Karpas-422 (cell line): ENCODE data around the gene GUF1. TPM values are rescaled to one million over a fixed set of nuclear protein-coding genes. Genes with fewer than 3 reads are reported as not detected.

ENCODE experiments used
- DNase-seq: peaks from one replicate; pipeline ENCODE4 v3.0.0-alpha.2; 2015
- H2AFZ ChIP-seq: fragments of 200-600 bp; sonication (generic); 2 replicates; pipeline ENCODE4 v1.6.1; 2014; ENCODE audit warnings: antibody characterized with exemption, low read length, mixed read lengths
- H3K27ac ChIP-seq: fragments of 200-600 bp; sonication (generic); 2 replicates; pipeline ENCODE4 v1.5.1; 2014; ENCODE audit warnings: mild to moderate bottlenecking, low read length, moderate library complexity
- H3K27me3 ChIP-seq: fragments of 200-600 bp; sonication (generic); 2 replicates; pipeline ENCODE4 v1.6.1; 2014; ENCODE audit warnings: low read length, mixed read lengths
- H3K36me3 ChIP-seq: fragments of 200-600 bp; sonication (generic); 2 replicates; pipeline ENCODE4 v1.6.1; 2014; ENCODE audit warnings: low read length, mixed read lengths; ENCODE audit not compliant: insufficient read depth
- H3K4me1 ChIP-seq: fragments of 200-600 bp; sonication (generic); 2 replicates; pipeline ENCODE4 v1.6.1; 2014; ENCODE audit warnings: mild to moderate bottlenecking, low read length, mixed read lengths
- H3K4me2 ChIP-seq: fragments of 200-600 bp; sonication (generic); 2 replicates; pipeline ENCODE4 v1.6.1; 2014; ENCODE audit warnings: low read length, low read depth, mild to moderate bottlenecking; ENCODE audit not compliant: poor library complexity, severe bottlenecking
- H3K4me3 ChIP-seq: fragments of 200-600 bp; sonication (generic); 2 replicates; pipeline ENCODE4 v1.5.1; 2014; ENCODE audit warnings: mild to moderate bottlenecking, antibody characterized with exemption, low read length, mixed read lengths
- H3K79me2 ChIP-seq: fragments of 200-600 bp; sonication (generic); 2 replicates; pipeline ENCODE4 v1.6.1; 2014; ENCODE audit warnings: mild to moderate bottlenecking, low read length, mixed read lengths
- H3K9ac ChIP-seq: fragments of 200-600 bp; sonication (generic); 2 replicates; pipeline ENCODE4 v1.6.0; 2014; ENCODE audit warnings: low read length
- H3K9me2 ChIP-seq: fragments of 200-600 bp; sonication (generic), shearing (Covaris generic); replicated peaks from 2 replicates; pipeline ENCODE4 v1.6.0; 2014; ENCODE audit warnings: mild to moderate bottlenecking, low read length, moderate library complexity; ENCODE audit not compliant: insufficient read depth
- H3K9me3 ChIP-seq: fragments of 300-700, 200-600 bp; sonication (generic); 2 replicates; pipeline ENCODE4 v1.6.1; 2014; ENCODE audit warnings: low read length, mixed read lengths
- H4K20me1 ChIP-seq: fragments of 200-600 bp; sonication (generic); 2 replicates; pipeline ENCODE4 v1.6.1; 2014; ENCODE audit warnings: mild to moderate bottlenecking, antibody characterized with exemption, low read length, low read depth; ENCODE audit not compliant: insufficient read depth
- total RNA-seq: library from RNA; depleted of rRNA; stranded (reverse); fragments of >200 nt; shearing (Covaris generic); gene quantifications from 2 replicates; pipeline ENCODE4 v1.2.3, GENCODE V29; 2014; ENCODE audit warnings: low replicate concordance; rRNA removed

Gene GUF1
- 13.5 and 20.5 TPM in 2 replicates for total RNA-seq

DNA sequence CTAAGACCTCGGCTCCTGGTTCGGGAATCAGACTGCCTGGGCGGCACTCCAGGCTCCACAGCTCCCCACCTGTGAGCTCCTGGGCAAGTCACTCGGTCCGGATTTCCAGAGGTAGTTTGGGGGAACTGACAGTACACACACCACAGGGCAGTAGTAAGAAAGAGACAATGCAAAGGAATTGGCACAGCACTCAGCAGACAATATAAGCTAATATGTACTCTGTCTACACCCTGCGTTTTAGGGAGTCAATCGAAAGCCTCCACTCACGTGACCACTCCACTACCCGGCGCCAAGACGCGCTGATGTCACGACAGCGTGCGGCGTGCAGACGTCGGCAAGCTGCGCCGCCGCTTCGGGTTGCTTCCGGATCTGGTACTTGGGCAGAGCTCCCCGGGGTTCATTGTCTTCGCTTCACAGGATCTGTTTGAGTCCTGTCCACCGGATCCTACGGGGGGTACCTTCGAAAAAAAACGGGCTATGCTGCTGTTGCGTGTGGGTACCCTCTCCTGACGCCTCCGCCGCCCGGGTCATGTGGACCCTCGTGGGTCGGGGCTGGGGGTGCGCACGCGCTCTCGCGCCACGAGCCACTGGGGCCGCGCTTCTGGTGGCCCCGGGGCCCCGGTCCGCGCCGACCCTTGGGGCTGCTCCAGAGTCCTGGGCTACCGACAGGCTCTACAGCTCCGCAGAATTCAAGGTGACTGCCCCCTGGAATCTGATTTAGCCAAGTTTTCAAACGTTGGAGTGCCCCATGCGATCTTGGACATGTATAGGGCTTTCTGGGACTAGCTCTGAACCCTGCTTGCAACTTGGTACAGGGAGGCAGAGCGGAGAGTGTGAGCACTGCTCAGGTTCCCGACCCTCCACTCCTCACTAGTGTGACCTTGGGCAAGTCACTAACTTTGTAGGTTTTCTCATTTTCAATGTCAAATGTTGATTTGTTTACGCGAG lies at the start of gene GUF1:
Gene GUF1 (plus strand): TSS at position 327 of the 948 bp plus-strand sequence. CDS start 203 bp downstream, at position 530.
- Histone ChIP-seq H2AFZ (peak within 1 kb of the TSS; percentile 99), H3K27me3 (no peaks in the 10 kb centered on the region), H3K9me3 (no peaks in the 10 kb centered on the region), H3K27ac (peak within 1 kb of the TSS; percentile 52), H3K79me2 (peaks cover 47% of the 10 kb centered on the region), H3K4me1 (peaks cover 24% of the 10 kb centered on the region), H3K36me3 (peaks cover 23% of the 10 kb centered on the region), H3K4me3 (peak within 1 kb of the TSS; percentile 94), H4K20me1 (no peaks in the 10 kb centered on the region; the same call in none of the 2 replicates), H3K9ac (peak within 1 kb of the TSS; percentile 93), H3K9me2 (no peaks in the 10 kb centered on the region), H3K4me2 (peak within 1 kb of the TSS; percentile 92)
- peak; percentile 97 for DNase-seq

- H3K4me1 ChIP-seq = no peaks in the 10 kb centered on the region
- H3K4me2 ChIP-seq = no peak overlapping the region
- H4K20me1 ChIP-seq = no peaks in the 10 kb centered on the region
- H3K36me3 ChIP-seq = no peaks in the 10 kb centered on the region
- H3K9me2 ChIP-seq = no peaks in the 10 kb centered on the region
- no peak overlapping the region for H2AFZ ChIP-seq
- H3K27me3 ChIP-seq = no peaks in the 10 kb centered on the region
- no peaks in the 10 kb centered on the region for H3K9me3 ChIP-seq
- DNase-seq = peak; percentile 88
- H3K4me3 ChIP-seq = no peak overlapping the region
- H3K9ac ChIP-seq = no peak overlapping the region
- H3K79me2 ChIP-seq = no peaks in the 10 kb centered on the region
- no peak overlapping the region for H3K27ac ChIP-seq
These were observed 48.8 kb upstream of the GUF1 start for GRCh38 chr4:44629280-44629866.

DNA sequence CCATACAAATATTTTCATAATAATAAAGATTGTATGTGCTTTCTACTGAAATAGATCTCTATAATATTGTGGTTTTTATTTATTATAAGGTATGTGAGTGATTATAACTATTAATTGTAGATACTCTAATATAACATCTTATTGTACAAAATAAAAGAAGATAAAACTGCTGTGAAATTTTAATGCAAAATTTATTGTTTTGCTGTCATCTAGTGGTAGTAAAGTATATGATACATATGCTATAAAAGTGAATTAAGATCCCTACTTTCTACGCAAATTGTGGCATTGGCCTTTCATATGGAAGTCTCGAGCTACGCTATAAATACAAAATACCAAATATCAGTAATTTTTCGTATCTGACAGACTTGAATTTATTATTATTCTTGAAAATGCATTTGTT lies 46.1 kb upstream of the GUF1 start:
- no peak overlapping the region for H2AFZ ChIP-seq

DNA sequence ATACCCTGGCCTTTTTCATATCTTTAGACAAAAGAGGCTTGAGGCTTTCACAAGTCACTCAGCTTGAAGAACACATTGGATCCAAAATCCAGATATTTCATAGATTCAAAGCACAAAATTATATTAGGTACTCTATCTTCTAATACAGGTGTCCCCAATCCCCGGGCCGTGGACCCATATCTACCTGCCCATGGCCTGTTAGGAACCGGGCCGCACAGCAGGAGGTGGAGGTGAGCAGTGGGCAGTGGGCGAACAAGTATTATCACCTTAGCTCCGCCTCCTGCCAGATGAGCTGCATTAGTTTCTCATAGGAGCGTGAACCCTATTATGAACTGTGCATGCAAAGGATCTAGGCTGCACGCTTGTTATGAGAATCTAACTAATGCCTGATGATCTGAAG lies 45.5 kb upstream of the GUF1 start:
- Histone ChIP-seq H3K4me1 (no peaks in the 10 kb centered on the region), H2AFZ (no peak overlapping the region), H3K9me3 (no peaks in the 10 kb centered on the region), H3K9me2 (no peaks in the 10 kb centered on the region), H3K27ac (no peak overlapping the region), H3K79me2 (no peaks in the 10 kb centered on the region), H3K4me2 (no peak overlapping the region), H3K4me3 (no peak overlapping the region), H4K20me1 (no peaks in the 10 kb centered on the region), H3K27me3 (no peaks in the 10 kb centered on the region), H3K36me3 (no peaks in the 10 kb centered on the region), H3K9ac (no peak overlapping the region)
- DNase-seq = no peak

More for the DNA sequence above, 46.1 kb upstream of the GUF1 start:
- no peak overlapping the region for H3K9ac ChIP-seq
- peak; percentile 41 for DNase-seq
- no peaks in the 10 kb centered on the region for H3K36me3 ChIP-seq
- H3K27ac ChIP-seq = no peak overlapping the region
- no peaks in the 10 kb centered on the region for H4K20me1 ChIP-seq
- no peak overlapping the region for H3K4me3 ChIP-seq
- H3K9me2 ChIP-seq = no peaks in the 10 kb centered on the region
- H3K9me3 ChIP-seq = no peaks in the 10 kb centered on the region
- H3K79me2 ChIP-seq = no peaks in the 10 kb centered on the region
- no peaks in the 10 kb centered on the region for H3K27me3 ChIP-seq
- no peak overlapping the region for H3K4me2 ChIP-seq
- H3K4me1 ChIP-seq = no peaks in the 10 kb centered on the region

DNA sequence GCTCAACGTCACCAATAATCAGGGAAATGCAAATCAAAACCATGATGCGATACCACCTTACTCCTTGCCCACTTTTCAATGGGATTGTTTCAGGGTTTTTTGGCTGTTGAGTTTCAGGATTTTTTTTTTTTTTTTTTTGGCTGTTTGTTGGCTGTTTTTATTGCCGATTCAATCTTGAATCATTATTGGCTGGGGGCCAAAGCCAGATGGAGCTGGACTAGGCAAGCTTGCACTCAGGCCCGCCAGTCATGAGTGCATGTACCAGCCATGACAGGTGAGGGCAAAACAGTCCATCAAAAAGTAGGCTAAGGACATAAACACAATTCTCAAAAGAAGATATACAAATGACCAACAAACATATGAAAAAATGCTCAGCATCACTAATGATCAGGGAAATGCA lies 40.1 kb upstream of the GUF1 start:
- Histone ChIP-seq H3K36me3 (no peaks in the 10 kb centered on the region), H3K27me3 (no peaks in the 10 kb centered on the region), H3K4me2 (no peak overlapping the region), H4K20me1 (no peaks in the 10 kb centered on the region), H3K9me2 (no peaks in the 10 kb centered on the region; the same call in 1 of the 2 replicates), H3K4me3 (no peak overlapping the region), H3K79me2 (no peaks in the 10 kb centered on the region), H3K9ac (no peak overlapping the region), H3K9me3 (no peaks in the 10 kb centered on the region), H3K27ac (no peak overlapping the region), H2AFZ (no peak overlapping the region), H3K4me1 (no peaks in the 10 kb centered on the region)
- no peak for DNase-seq

DNA sequence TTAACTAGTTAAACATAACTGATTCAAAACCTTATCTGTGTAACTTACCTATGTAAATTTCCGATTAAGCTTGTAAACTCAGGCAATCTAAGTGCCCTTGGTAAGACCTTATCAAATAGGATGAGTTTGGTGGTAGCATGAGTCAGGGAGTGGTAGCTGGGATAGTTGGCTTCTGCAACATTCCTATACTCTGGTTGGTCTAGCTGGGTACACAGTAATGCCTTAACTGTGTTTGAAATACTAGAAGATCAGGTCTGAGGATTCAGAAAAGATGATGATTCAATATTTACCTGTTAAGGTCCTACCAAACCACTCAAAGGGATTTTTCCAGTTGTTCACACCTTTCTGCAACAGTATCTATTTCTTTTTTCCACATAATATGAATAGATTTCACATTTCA lies 32.1 kb upstream of the GUF1 start:
- H2AFZ ChIP-seq = no peak overlapping the region
- H3K27me3 ChIP-seq = no peaks in the 10 kb centered on the region
- no peaks in the 10 kb centered on the region for H3K9me3 ChIP-seq
- no peak overlapping the region for H3K9ac ChIP-seq
- DNase-seq = no peak
- no peaks in the 10 kb centered on the region for H3K36me3 ChIP-seq
- H3K27ac ChIP-seq = no peak overlapping the region
- H3K4me3 ChIP-seq = no peak overlapping the region
- H3K4me2 ChIP-seq = no peak overlapping the region
- no peaks in the 10 kb centered on the region for H3K79me2 ChIP-seq
- no peaks in the 10 kb centered on the region for H3K4me1 ChIP-seq
- no peaks in the 10 kb centered on the region; the same call in 1 of the 2 replicates for H3K9me2 ChIP-seq
- no peaks in the 10 kb centered on the region for H4K20me1 ChIP-seq

- no peak within 1 kb of the TSS for H3K4me2 ChIP-seq
- no peak within 1 kb of the TSS for H3K4me3 ChIP-seq
- no peaks in the 10 kb centered on the region for H3K36me3 ChIP-seq
- no peaks in the 10 kb centered on the region for H3K27me3 ChIP-seq
- H3K27ac ChIP-seq = no peak within 1 kb of the TSS
- H3K4me1 ChIP-seq = no peaks in the 10 kb centered on the region
- no peak for DNase-seq
- H4K20me1 ChIP-seq = no peaks in the 10 kb centered on the region
- H2AFZ ChIP-seq = no peak within 1 kb of the TSS
- H3K9me2 ChIP-seq = no peaks in the 10 kb centered on the region
- H3K9ac ChIP-seq = no peak within 1 kb of the TSS
- H3K9me3 ChIP-seq = no peaks in the 10 kb centered on the region
- H3K79me2 ChIP-seq = no peaks in the 10 kb centered on the region
These were observed 26.8 kb upstream of the GUF1 start, which contains the start of gene YIPF7 for GRCh38 chr4:44651425-44651824. YIPF7 (minus strand) TSS chr4:44651625; CDS start chr4:44650100, 1,525 bp downstream.

- Histone ChIP-seq H3K9me2 (no peaks in the 10 kb centered on the region), H3K4me3 (no peak overlapping the region)
These were observed 26.2 kb upstream of the GUF1 start for GRCh38 chr4:44652002-44652401.

More at GRCh38 chr4:44652002-44652401, 26.2 kb upstream of the GUF1 start:
- no peaks in the 10 kb centered on the region for H4K20me1 ChIP-seq
- H3K4me1 ChIP-seq = no peaks in the 10 kb centered on the region
- H3K9me3 ChIP-seq = no peaks in the 10 kb centered on the region
- H2AFZ ChIP-seq = no peak overlapping the region
- H3K9ac ChIP-seq = no peak overlapping the region
- H3K4me2 ChIP-seq = no peak overlapping the region
- no peak overlapping the region for H3K27ac ChIP-seq
- no peaks in the 10 kb centered on the region for H3K27me3 ChIP-seq
- no peak for DNase-seq
- no peaks in the 10 kb centered on the region for H3K79me2 ChIP-seq
- no peaks in the 10 kb centered on the region for H3K36me3 ChIP-seq
